ENCODE results near the gene TIMELESS. TPM values are rescaled to one million over a fixed set of nuclear protein-coding genes. Genes with fewer than 3 reads are reported as not detected.
"Not testable (repeated sequence)": the region's sequence is repeated elsewhere in the genome, so short reads cannot be mapped to it uniquely, and the experiment has no call there.

The TIMELESS gene
- 46.5 and 48.8 TPM in 2 replicates for total RNA-seq

GRCh38 chr12:56448860-56449621 is at the start of gene TIMELESS:
Gene TIMELESS, minus strand, starts transcription at chr12:56449426. Its CDS starts 15,256 bp downstream, at chr12:56434170.
- Mint-ChIP-seq H3K4me3 (peak within 1 kb of the TSS; percentile 95), H3K36me3 (ENCODE audit: low read depth) (peaks cover 17% of the 10 kb centered on the region), H3K27ac (peak within 1 kb of the TSS; percentile 90), H3K9me3 (no peaks in the 10 kb centered on the region), H3K27me3 (no peaks in the 10 kb centered on the region), H3K4me1 (peaks cover 29% of the 10 kb centered on the region)
- DNase-seq = peak; percentile 97
- intact Hi-C loops (cut with micrococcal nuclease) = loop anchor here (1.0 to 5.0 kb wide), 6 partner anchors 15 to 347 kb away; partner anchors contain the start of genes ESYT1, PA2G4, PAN2 and SPRYD4

- H3K4me1 Mint-ChIP-seq; H3K9me3 Mint-ChIP-seq; H3K27ac Mint-ChIP-seq; H3K36me3 Mint-ChIP-seq (ENCODE audit: low read depth); intact Hi-C loops (cut with micrococcal nuclease); DNase-seq; H3K27me3 Mint-ChIP-seq; H3K4me3 Mint-ChIP-seq: not testable (repeated sequence)
Measured at GRCh38 chr12:56498126-56498902, 49.1 kb upstream of the TIMELESS start.

- H3K4me1 Mint-ChIP-seq; H3K9me3 Mint-ChIP-seq; H3K36me3 Mint-ChIP-seq (ENCODE audit: low read depth); intact Hi-C loops (cut with micrococcal nuclease); H3K27ac Mint-ChIP-seq: not testable (repeated sequence)
- peaks cover 11% of the 10 kb centered on the region for H3K27me3 Mint-ChIP-seq
- H3K4me3 Mint-ChIP-seq = peak overlapping the region; percentile 58
- peak; percentile 89 for DNase-seq
Measured at GRCh38 chr12:56496704-56497103, 47.5 kb upstream of the TIMELESS start.

GRCh38 chr12:56494481-56494880 is 45.3 kb upstream of the TIMELESS start:
- DNase-seq; H3K27ac Mint-ChIP-seq; intact Hi-C loops (cut with micrococcal nuclease); H3K9me3 Mint-ChIP-seq; H3K4me1 Mint-ChIP-seq; H3K4me3 Mint-ChIP-seq; H3K36me3 Mint-ChIP-seq (ENCODE audit: low read depth): not testable (repeated sequence)
- H3K27me3 Mint-ChIP-seq = peaks cover 22% of the 10 kb centered on the region

GRCh38 chr12:56494106-56494415 is 44.8 kb upstream of the TIMELESS start:
- H3K27me3 Mint-ChIP-seq = peaks cover 25% of the 10 kb centered on the region
- intact Hi-C loops (cut with micrococcal nuclease); H3K36me3 Mint-ChIP-seq (ENCODE audit: low read depth): not testable (repeated sequence)

GRCh38 chr12:56493409-56494105 is 44.3 kb upstream of the TIMELESS start:
- DNase-seq; H3K4me3 Mint-ChIP-seq; H3K4me1 Mint-ChIP-seq; H3K9me3 Mint-ChIP-seq; H3K27ac Mint-ChIP-seq; intact Hi-C loops (cut with micrococcal nuclease); H3K36me3 Mint-ChIP-seq (ENCODE audit: low read depth): not testable (repeated sequence)
- H3K27me3 Mint-ChIP-seq = peaks cover 29% of the 10 kb centered on the region

More at GRCh38 chr12:56494106-56494415, 44.8 kb upstream of the TIMELESS start:
- not testable (repeated sequence) for H3K9me3 Mint-ChIP-seq, H3K4me1 Mint-ChIP-seq, DNase-seq, H3K4me3 Mint-ChIP-seq, H3K27ac Mint-ChIP-seq

- H3K4me3 Mint-ChIP-seq = no peak overlapping the region
- intact Hi-C loops (cut with micrococcal nuclease) = no loop called here
- no peak for DNase-seq
- H3K9me3 Mint-ChIP-seq = peaks cover 5% of the 10 kb centered on the region
- peaks cover 4% of the 10 kb centered on the region for H3K36me3 Mint-ChIP-seq (ENCODE audit: low read depth)
- H3K27me3 Mint-ChIP-seq = peaks cover 38% of the 10 kb centered on the region
- H3K27ac Mint-ChIP-seq = no peak overlapping the region
- peaks cover 12% of the 10 kb centered on the region for H3K4me1 Mint-ChIP-seq
Measured at GRCh38 chr12:56490360-56490759, 41.1 kb upstream of the TIMELESS start.

GRCh38 chr12:56488041-56488955 is 39.1 kb upstream of the TIMELESS start, which contains the start of gene GLS2:
Gene GLS2, minus strand, starts transcription at chr12:56488161. Its CDS starts 43 bp downstream, at chr12:56488118.
- Mint-ChIP-seq H3K4me1 (peaks cover 12% of the 10 kb centered on the region), H3K27me3 (peaks cover 38% of the 10 kb centered on the region), H3K9me3 (peaks cover 5% of the 10 kb centered on the region), H3K27ac (no peak within 1 kb of the TSS), H3K4me3 (peak within 1 kb of the TSS; percentile 87), H3K36me3 (ENCODE audit: low read depth) (peaks cover 4% of the 10 kb centered on the region)
- intact Hi-C loops (cut with micrococcal nuclease) = loop anchor here (2.0 kb wide), 1 partner anchor 19 kb away; the partner anchor contains the start of gene SPRYD4
- peak; percentile 90 for DNase-seq

GRCh38 chr12:56487448-56488040 is 38.3 kb upstream of the TIMELESS start:
- Mint-ChIP-seq H3K36me3 (ENCODE audit: low read depth) (peaks cover 4% of the 10 kb centered on the region), H3K4me1 (peaks cover 12% of the 10 kb centered on the region), H3K27ac (no peak overlapping the region), H3K4me3 (peak overlapping the region; percentile 87), H3K27me3 (peaks cover 35% of the 10 kb centered on the region), H3K9me3 (peaks cover 5% of the 10 kb centered on the region)
- intact Hi-C loops (cut with micrococcal nuclease) = loop anchor here (2.0 kb wide), 1 partner anchor 19 kb away; the partner anchor contains the start of gene SPRYD4
- DNase-seq = peak; percentile 72

- Mint-ChIP-seq H3K27ac (no peak overlapping the region), H3K4me3 (no peak overlapping the region), H3K4me1 (peaks cover 12% of the 10 kb centered on the region), H3K27me3 (peaks cover 33% of the 10 kb centered on the region), H3K9me3 (peaks cover 5% of the 10 kb centered on the region), H3K36me3 (ENCODE audit: low read depth) (peaks cover 4% of the 10 kb centered on the region)
- intact Hi-C loops (cut with micrococcal nuclease) = no loop called here
- DNase-seq = no peak
Measured at GRCh38 chr12:56486694-56487093, 37.5 kb upstream of the TIMELESS start.

GRCh38 chr12:56484566-56484965 is 35.3 kb upstream of the TIMELESS start:
- Mint-ChIP-seq H3K27me3 (peaks cover 19% of the 10 kb centered on the region), H3K9me3 (peaks cover 5% of the 10 kb centered on the region), H3K4me1 (peaks cover 16% of the 10 kb centered on the region), H3K27ac (no peak overlapping the region), H3K36me3 (ENCODE audit: low read depth) (peaks cover 4% of the 10 kb centered on the region), H3K4me3 (no peak overlapping the region)
- intact Hi-C loops (cut with micrococcal nuclease) = no loop called here
- DNase-seq = no peak

GRCh38 chr12:56479625-56480024 is 30.4 kb upstream of the TIMELESS start:
- intact Hi-C loops (cut with micrococcal nuclease) = no loop called here
- Mint-ChIP-seq H3K4me1 (peaks cover 5% of the 10 kb centered on the region), H3K27ac (no peak overlapping the region), H3K4me3 (no peak overlapping the region), H3K36me3 (ENCODE audit: low read depth) (no peaks in the 10 kb centered on the region), H3K27me3 (no peaks in the 10 kb centered on the region), H3K9me3 (no peaks in the 10 kb centered on the region)
- no peak for DNase-seq
